ENCODE measurements around the gene TPSB2. TPM values are rescaled to one million over a fixed set of nuclear protein-coding genes. Genes with fewer than 3 reads are reported as not detected.
"Not testable (repeated sequence)": the region's sequence is repeated elsewhere in the genome, so short reads cannot be mapped to it uniquely, and the experiment has no call there.

Gene TPSB2
- total and polyA plus RNA-seq, 5 donors from 2014 or later = not detected

- Histone ChIP-seq H3K4me1 (ENCODE audit: control insufficient read depth, insufficient read depth, low read length, poor library complexity, severe bottlenecking) (no peaks in the 10 kb centered on the region), H3K27ac (ENCODE audit: insufficient read depth, low read length, poor library complexity, severe bottlenecking) (no peak overlapping the region), H3K27me3 (ENCODE audit: control insufficient read depth, insufficient read depth, low read length) (no peaks in the 10 kb centered on the region), H3K9me3 (ENCODE audit: control insufficient read depth in 2 of 2, low read length in 2 of 2) (no peaks in the 10 kb centered on the region), H3K36me3 (ENCODE audit: control insufficient read depth, insufficient read depth, low read length) (no peaks in the 10 kb centered on the region), H3K4me3 (ENCODE audit: low read depth, low read length) (no peak overlapping the region)
- no peak overlapping the region for H3K4me3 Mint-ChIP-seq
- no peaks in the 10 kb centered on the region for H3K36me3 Mint-ChIP-seq
- H3K27ac Mint-ChIP-seq = no peak overlapping the region
- ATAC-seq (ENCODE audit: low read depth in 2 of 2) = no peak
- H3K4me1 Mint-ChIP-seq = peaks cover 0 to 14% (median 0%) of the 10 kb centered on the region in 4 donors
- H3K27me3 Mint-ChIP-seq = peaks cover 4% of the 10 kb centered on the region
- DNase-seq = no peak
- H3K9me3 Mint-ChIP-seq = peaks cover 0 to 2% (median 0%) of the 10 kb centered on the region in 7 donors
These were observed 37.5 kb downstream of the TPSB2 start for GRCh38 chr16:1192384-1193073.

GRCh38 chr16:1190789-1191188 lies 39.2 kb downstream of the TPSB2 start:
- H3K36me3 ChIP-seq (ENCODE audit: control insufficient read depth, insufficient read depth, low read length); H3K4me1 ChIP-seq (ENCODE audit: control insufficient read depth, insufficient read depth, low read length, poor library complexity, severe bottlenecking); H3K27ac Mint-ChIP-seq; H3K9me3 ChIP-seq (ENCODE audit: control insufficient read depth in 2 of 2, low read length in 2 of 2); H3K27me3 Mint-ChIP-seq; H3K9me3 Mint-ChIP-seq; H3K27me3 ChIP-seq (ENCODE audit: control insufficient read depth, insufficient read depth, low read length); H3K4me1 Mint-ChIP-seq; H3K4me3 Mint-ChIP-seq; DNase-seq; ATAC-seq (ENCODE audit: low read depth in 2 of 2); H3K4me3 ChIP-seq (ENCODE audit: low read depth, low read length); H3K27ac ChIP-seq (ENCODE audit: insufficient read depth, low read length, poor library complexity, severe bottlenecking); H3K36me3 Mint-ChIP-seq: not testable (repeated sequence)

GRCh38 chr16:1189455-1189854 lies 40.5 kb downstream of the TPSB2 start:
- Histone ChIP-seq H3K9me3 (ENCODE audit: control insufficient read depth in 2 of 2, low read length in 2 of 2) (no peaks in the 10 kb centered on the region), H3K36me3 (ENCODE audit: control insufficient read depth, insufficient read depth, low read length) (no peaks in the 10 kb centered on the region), H3K4me1 (ENCODE audit: control insufficient read depth, insufficient read depth, low read length, poor library complexity, severe bottlenecking) (no peaks in the 10 kb centered on the region), H3K27ac (ENCODE audit: insufficient read depth, low read length, poor library complexity, severe bottlenecking) (no peak overlapping the region), H3K27me3 (ENCODE audit: control insufficient read depth, insufficient read depth, low read length) (no peaks in the 10 kb centered on the region), H3K4me3 (ENCODE audit: low read depth, low read length) (no peak overlapping the region)
- no peaks in the 10 kb centered on the region for H3K36me3 Mint-ChIP-seq
- H3K9me3 Mint-ChIP-seq = peaks cover 0 to 1% (median 0%) of the 10 kb centered on the region in 7 donors
- DNase-seq = no peak
- no peak overlapping the region for H3K27ac Mint-ChIP-seq
- no peak for ATAC-seq (ENCODE audit: low read depth in 2 of 2)
- H3K4me1 Mint-ChIP-seq = no peaks in the 10 kb centered on the region
- peaks cover 4% of the 10 kb centered on the region for H3K27me3 Mint-ChIP-seq
- no peak overlapping the region for H3K4me3 Mint-ChIP-seq

GRCh38 chr16:1188432-1189189 lies 41.4 kb downstream of the TPSB2 start:
- DNase-seq (peak; percentile 13 to 40 (median 13)), ATAC-seq (ENCODE audit: low read depth in 2 of 2) (no peak)
- no peaks in the 10 kb centered on the region for H3K27me3 ChIP-seq (ENCODE audit: control insufficient read depth, insufficient read depth, low read length)
- H3K9me3 ChIP-seq (ENCODE audit: control insufficient read depth in 2 of 2, low read length in 2 of 2) = no peaks in the 10 kb centered on the region
- Mint-ChIP-seq H3K36me3 (no peaks in the 10 kb centered on the region), H3K4me3 (no peak overlapping the region), H3K4me1 (no peaks in the 10 kb centered on the region), H3K27ac (peak overlapping the region in 1 of 3 donors; percentile 26), H3K9me3 (peaks cover 0 to 1% (median 0%) of the 10 kb centered on the region in 7 donors), H3K27me3 (peaks cover 4% of the 10 kb centered on the region)
- no peaks in the 10 kb centered on the region for H3K4me1 ChIP-seq (ENCODE audit: control insufficient read depth, insufficient read depth, low read length, poor library complexity, severe bottlenecking)
- H3K27ac ChIP-seq (ENCODE audit: insufficient read depth, low read length, poor library complexity, severe bottlenecking) = no peak overlapping the region
- H3K4me3 ChIP-seq (ENCODE audit: low read depth, low read length) = no peak overlapping the region
- no peaks in the 10 kb centered on the region for H3K36me3 ChIP-seq (ENCODE audit: control insufficient read depth, insufficient read depth, low read length)

GRCh38 chr16:1185460-1186207 lies 44.4 kb downstream of the TPSB2 start:
- H3K27me3 Mint-ChIP-seq; H3K9me3 ChIP-seq (ENCODE audit: control insufficient read depth in 2 of 2, low read length in 2 of 2); H3K4me3 ChIP-seq (ENCODE audit: low read depth, low read length); ATAC-seq (ENCODE audit: low read depth in 2 of 2); H3K27ac Mint-ChIP-seq; DNase-seq; H3K27me3 ChIP-seq (ENCODE audit: control insufficient read depth, insufficient read depth, low read length); H3K4me1 Mint-ChIP-seq; H3K27ac ChIP-seq (ENCODE audit: insufficient read depth, low read length, poor library complexity, severe bottlenecking); H3K36me3 Mint-ChIP-seq; H3K9me3 Mint-ChIP-seq; H3K4me3 Mint-ChIP-seq; H3K4me1 ChIP-seq (ENCODE audit: control insufficient read depth, insufficient read depth, low read length, poor library complexity, severe bottlenecking); H3K36me3 ChIP-seq (ENCODE audit: control insufficient read depth, insufficient read depth, low read length): not testable (repeated sequence)

- Mint-ChIP-seq H3K4me3 (no peak overlapping the region), H3K36me3 (no peaks in the 10 kb centered on the region), H3K27me3 (no peaks in the 10 kb centered on the region), H3K4me1 (no peaks in the 10 kb centered on the region), H3K9me3 (peaks cover 0 to 1% (median 0%) of the 10 kb centered on the region in 7 donors), H3K27ac (no peak overlapping the region)
- ATAC-seq (ENCODE audit: low read depth in 2 of 2) (no peak), DNase-seq (no peak)
- Histone ChIP-seq H3K36me3 (ENCODE audit: control insufficient read depth, insufficient read depth, low read length) (no peaks in the 10 kb centered on the region), H3K4me3 (ENCODE audit: low read depth, low read length) (no peak overlapping the region), H3K9me3 (ENCODE audit: control insufficient read depth in 2 of 2, low read length in 2 of 2) (no peaks in the 10 kb centered on the region), H3K27ac (ENCODE audit: insufficient read depth, low read length, poor library complexity, severe bottlenecking) (no peak overlapping the region), H3K4me1 (ENCODE audit: control insufficient read depth, insufficient read depth, low read length, poor library complexity, severe bottlenecking) (no peaks in the 10 kb centered on the region), H3K27me3 (ENCODE audit: control insufficient read depth, insufficient read depth, low read length) (no peaks in the 10 kb centered on the region)
These were observed 45.0 kb downstream of the TPSB2 start for GRCh38 chr16:1184980-1185379.

GRCh38 chr16:1184156-1184868 lies 45.7 kb downstream of the TPSB2 start:
- Mint-ChIP-seq H3K9me3 (peaks cover 0 to 1% (median 0%) of the 10 kb centered on the region in 7 donors), H3K36me3 (no peaks in the 10 kb centered on the region), H3K4me3 (no peak overlapping the region), H3K4me1 (no peaks in the 10 kb centered on the region), H3K27ac (no peak overlapping the region), H3K27me3 (no peaks in the 10 kb centered on the region)
- Histone ChIP-seq H3K4me3 (ENCODE audit: low read depth, low read length) (no peak overlapping the region), H3K36me3 (ENCODE audit: control insufficient read depth, insufficient read depth, low read length) (no peaks in the 10 kb centered on the region), H3K9me3 (ENCODE audit: control insufficient read depth in 2 of 2, low read length in 2 of 2) (no peaks in the 10 kb centered on the region), H3K27ac (ENCODE audit: insufficient read depth, low read length, poor library complexity, severe bottlenecking) (no peak overlapping the region), H3K4me1 (ENCODE audit: control insufficient read depth, insufficient read depth, low read length, poor library complexity, severe bottlenecking) (no peaks in the 10 kb centered on the region), H3K27me3 (ENCODE audit: control insufficient read depth, insufficient read depth, low read length) (no peaks in the 10 kb centered on the region)
- no peak for DNase-seq
- no peak for ATAC-seq (ENCODE audit: low read depth in 2 of 2)
